ENCODE data around the gene EIF4G1.
A peak's percentile ranks its signal among the peaks of the same experiment; 100 is the strongest.

DNA sequence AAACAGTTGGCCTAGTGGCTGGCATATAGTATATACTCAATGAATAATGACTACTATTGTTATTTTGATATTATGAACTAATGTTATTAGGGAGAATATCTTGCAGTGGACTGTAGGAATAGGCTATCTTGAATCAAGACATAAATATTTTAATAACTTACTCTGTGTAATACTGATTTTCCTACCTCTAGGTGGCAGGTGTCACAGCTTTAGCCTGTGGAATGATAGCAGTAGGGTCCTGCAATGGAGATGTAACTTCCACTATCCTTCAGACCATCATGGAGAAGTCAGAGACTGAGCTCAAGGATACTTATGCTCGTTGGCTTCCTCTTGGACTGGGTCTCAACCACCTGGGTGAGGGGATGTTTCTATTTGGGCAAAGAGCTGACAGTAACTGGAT, 8.8 kb upstream of the EIF4G1 start:
- no peak for TF ChIP-seq EP300 (IDR thresholded peaks at IDR 0.05; ENCODE audit: low read depth)
- TF ChIP-seq, protein P1, sequence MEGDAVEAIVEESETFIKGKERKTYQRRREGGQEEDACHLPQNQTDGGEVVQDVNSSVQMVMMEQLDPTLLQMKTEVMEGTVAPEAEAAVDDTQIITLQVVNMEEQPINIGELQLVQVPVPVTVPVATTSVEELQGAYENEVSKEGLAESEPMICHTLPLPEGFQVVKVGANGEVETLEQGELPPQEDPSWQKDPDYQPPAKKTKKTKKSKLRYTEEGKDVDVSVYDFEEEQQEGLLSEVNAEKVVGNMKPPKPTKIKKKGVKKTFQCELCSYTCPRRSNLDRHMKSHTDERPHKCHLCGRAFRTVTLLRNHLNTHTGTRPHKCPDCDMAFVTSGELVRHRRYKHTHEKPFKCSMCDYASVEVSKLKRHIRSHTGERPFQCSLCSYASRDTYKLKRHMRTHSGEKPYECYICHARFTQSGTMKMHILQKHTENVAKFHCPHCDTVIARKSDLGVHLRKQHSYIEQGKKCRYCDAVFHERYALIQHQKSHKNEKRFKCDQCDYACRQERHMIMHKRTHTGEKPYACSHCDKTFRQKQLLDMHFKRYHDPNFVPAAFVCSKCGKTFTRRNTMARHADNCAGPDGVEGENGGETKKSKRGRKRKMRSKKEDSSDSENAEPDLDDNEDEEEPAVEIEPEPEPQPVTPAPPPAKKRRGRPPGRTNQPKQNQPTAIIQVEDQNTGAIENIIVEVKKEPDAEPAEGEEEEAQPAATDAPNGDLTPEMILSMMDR (IDR thresholded peaks at IDR 0.05), result peak; percentile 24 to 43 (median 34)
- TF ChIP-seq POLR2AphosphoS5 (IDR thresholded peaks at IDR 0.05), result no peak
